Activated CD4-positive, alpha-beta T cell treated with anti-CD3 and anti-CD28 coated beads, Interleukin-2, amount 10 ng/mL, durations not matched to agents 24 days and 14 days (primary cell): ENCODE data around the gene ACP6. TPM values are rescaled to one million over a fixed set of nuclear protein-coding genes. Genes with fewer than 3 reads are reported as not detected.
A peak's percentile ranks its signal among the peaks of the same experiment; 100 is the strongest.
"Not testable (repeated sequence)": the region's sequence is repeated elsewhere in the genome, so short reads cannot be mapped to it uniquely, and the experiment has no call there.

Source experiments
- DNase-seq: peaks from one replicate; pipeline ENCODE4 v3.0.0; 2022
- H3K27ac Mint-ChIP-seq: one replicate; pipeline ENCODE4 v1.8.0; 2022; ENCODE audit warnings: mild to moderate bottlenecking, mixed read lengths
- H3K27me3 Mint-ChIP-seq: one replicate; pipeline ENCODE4 v1.8.0; 2022; ENCODE audit warnings: mixed read lengths
- H3K36me3 Mint-ChIP-seq: one replicate; pipeline ENCODE4 v1.8.0; 2022; ENCODE audit warnings: low read depth, mild to moderate bottlenecking, mixed read lengths
- H3K4me1 Mint-ChIP-seq: one replicate; pipeline ENCODE4 v1.8.0; 2021; ENCODE audit warnings: mixed read lengths
- H3K4me3 Mint-ChIP-seq: one replicate; pipeline ENCODE4 v1.8.0; 2022; ENCODE audit warnings: mild to moderate bottlenecking, moderate library complexity, mixed read lengths
- H3K9me3 Mint-ChIP-seq: one replicate; pipeline ENCODE4 v1.8.0; 2021; ENCODE audit warnings: mixed read lengths
- intact Hi-C: fragments of 100-400 bp; cut with micrococcal nuclease; formaldehyde crosslinking; loops from one replicate; pipeline ENCODE4 v1.15.1; 2023
- total RNA-seq: library from RNA; stranded (reverse); gene quantifications from 2 replicates; pipeline ENCODE4 v1.2.3, GENCODE V29; 2022

The ACP6 gene
- total RNA-seq, 1 donor from 2014 or later, result 9.5 TPM

DNA sequence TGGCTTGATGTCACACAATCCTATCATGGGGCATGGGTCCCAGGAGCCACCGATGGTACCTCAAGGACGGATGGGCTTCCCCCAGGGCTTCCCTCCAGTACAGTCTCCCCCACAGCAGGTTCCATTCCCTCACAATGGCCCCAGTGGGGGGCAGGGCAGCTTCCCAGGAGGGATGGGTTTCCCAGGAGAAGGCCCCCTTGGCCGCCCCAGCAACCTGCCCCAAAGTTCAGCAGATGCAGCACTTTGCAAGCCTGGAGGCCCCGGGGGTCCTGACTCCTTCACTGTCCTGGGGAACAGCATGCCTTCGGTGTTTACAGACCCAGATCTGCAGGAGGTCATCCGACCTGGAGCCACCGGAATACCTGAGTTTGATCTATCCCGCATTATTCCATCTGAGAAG lies 46.3 kb downstream of the ACP6 start:
- Mint-ChIP-seq H3K36me3 (peaks cover 31% of the 10 kb centered on the region), H3K27ac (no peak overlapping the region), H3K4me3 (no peak overlapping the region), H3K27me3 (no peaks in the 10 kb centered on the region), H3K9me3 (no peaks in the 10 kb centered on the region), H3K4me1 (peaks cover 27% of the 10 kb centered on the region)
- intact Hi-C loops, result no loop called here
- no peak for DNase-seq

GRCh38 chr1:147622731-147623130 lies 47.6 kb downstream of the ACP6 start:
- DNase-seq, result no peak
- intact Hi-C loops, result no loop called here
- Mint-ChIP-seq H3K9me3 (no peaks in the 10 kb centered on the region), H3K27me3 (no peaks in the 10 kb centered on the region), H3K27ac (no peak overlapping the region), H3K4me1 (peaks cover 31% of the 10 kb centered on the region), H3K4me3 (no peak overlapping the region), H3K36me3 (peaks cover 43% of the 10 kb centered on the region)

- intact Hi-C loops, result no loop called here
- H3K4me1 Mint-ChIP-seq, result peaks cover 33% of the 10 kb centered on the region
- H3K27me3 Mint-ChIP-seq, result no peaks in the 10 kb centered on the region
- no peak overlapping the region for H3K27ac Mint-ChIP-seq
- H3K4me3 Mint-ChIP-seq, result no peak overlapping the region
- peaks cover 53% of the 10 kb centered on the region for H3K36me3 Mint-ChIP-seq
- DNase-seq, result no peak
- H3K9me3 Mint-ChIP-seq, result no peaks in the 10 kb centered on the region
Measured at GRCh38 chr1:147620543-147620942, 49.8 kb downstream of the ACP6 start.

- Mint-ChIP-seq H3K27ac (no peak overlapping the region), H3K27me3 (no peaks in the 10 kb centered on the region), H3K9me3 (no peaks in the 10 kb centered on the region), H3K4me1 (peaks cover 33% of the 10 kb centered on the region), H3K4me3 (no peak overlapping the region), H3K36me3 (peaks cover 55% of the 10 kb centered on the region)
- intact Hi-C loops, result loop anchor here (5.0 kb wide), 1 partner anchor 37 kb away; no protein-coding TSS in a partner anchor
- DNase-seq, result no peak
Measured at GRCh38 chr1:147619741-147620140, 50.6 kb downstream of the ACP6 start.

GRCh38 chr1:147618771-147619170 lies 51.6 kb downstream of the ACP6 start:
- H3K27ac Mint-ChIP-seq, result peak overlapping the region; percentile 61
- H3K27me3 Mint-ChIP-seq, result no peaks in the 10 kb centered on the region
- no peaks in the 10 kb centered on the region for H3K9me3 Mint-ChIP-seq
- DNase-seq, result no peak
- intact Hi-C loops, result loop anchor here (1.0 to 5.0 kb wide), 5 partner anchors 9 to 77 kb away; partner anchors contain the start of gene BCL9
- H3K36me3 Mint-ChIP-seq, result peaks cover 61% of the 10 kb centered on the region
- peak overlapping the region; percentile 47 for H3K4me3 Mint-ChIP-seq
- H3K4me1 Mint-ChIP-seq, result peaks cover 33% of the 10 kb centered on the region

- peak overlapping the region; percentile 47 for H3K4me3 Mint-ChIP-seq
- peak overlapping the region; percentile 61 for H3K27ac Mint-ChIP-seq
- intact Hi-C loops, result loop anchor here (1.0 to 5.0 kb wide), 5 partner anchors 9 to 77 kb away; partner anchors contain the start of gene BCL9
- H3K4me1 Mint-ChIP-seq, result peaks cover 33% of the 10 kb centered on the region
- peak; percentile 87 for DNase-seq
- no peaks in the 10 kb centered on the region for H3K9me3 Mint-ChIP-seq
- H3K27me3 Mint-ChIP-seq, result no peaks in the 10 kb centered on the region
- H3K36me3 Mint-ChIP-seq, result peaks cover 67% of the 10 kb centered on the region
Measured at GRCh38 chr1:147618077-147618569, 52.2 kb downstream of the ACP6 start.

GRCh38 chr1:147614966-147615365 lies 55.4 kb downstream of the ACP6 start:
- H3K36me3 Mint-ChIP-seq, result peaks cover 67% of the 10 kb centered on the region
- not testable (repeated sequence) for H3K4me3 Mint-ChIP-seq, DNase-seq, H3K9me3 Mint-ChIP-seq, H3K27me3 Mint-ChIP-seq, H3K27ac Mint-ChIP-seq
- peaks cover 29% of the 10 kb centered on the region for H3K4me1 Mint-ChIP-seq
- intact Hi-C loops, result loop anchor here (5.0 kb wide), 1 partner anchor 33 kb away; no protein-coding TSS in a partner anchor

DNA sequence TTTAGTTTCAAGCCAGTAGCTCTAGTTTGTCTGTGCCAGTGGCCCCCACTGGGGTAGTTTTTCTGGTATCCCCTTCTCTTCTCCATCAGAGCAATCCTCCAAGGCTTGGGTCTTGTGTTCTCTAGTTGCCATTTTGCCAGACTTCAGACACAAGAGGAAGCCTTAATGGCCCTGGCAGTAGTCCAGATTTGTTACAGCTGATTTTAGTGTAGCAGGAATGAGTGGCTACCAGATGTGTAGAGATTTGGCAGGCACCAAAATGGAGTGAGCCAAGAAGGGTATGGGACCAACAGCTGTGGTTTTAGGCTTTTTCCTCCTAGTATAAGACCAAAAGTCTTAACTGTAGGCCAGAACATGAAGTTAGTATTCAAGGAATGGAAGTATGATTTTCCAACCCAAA lies 56.8 kb downstream of the ACP6 start:
- Mint-ChIP-seq H3K36me3 (peaks cover 58% of the 10 kb centered on the region), H3K27me3 (no peaks in the 10 kb centered on the region), H3K4me3 (no peak overlapping the region), H3K27ac (no peak overlapping the region), H3K9me3 (no peaks in the 10 kb centered on the region), H3K4me1 (peaks cover 25% of the 10 kb centered on the region)
- intact Hi-C loops, result no loop called here
- DNase-seq, result no peak

DNA sequence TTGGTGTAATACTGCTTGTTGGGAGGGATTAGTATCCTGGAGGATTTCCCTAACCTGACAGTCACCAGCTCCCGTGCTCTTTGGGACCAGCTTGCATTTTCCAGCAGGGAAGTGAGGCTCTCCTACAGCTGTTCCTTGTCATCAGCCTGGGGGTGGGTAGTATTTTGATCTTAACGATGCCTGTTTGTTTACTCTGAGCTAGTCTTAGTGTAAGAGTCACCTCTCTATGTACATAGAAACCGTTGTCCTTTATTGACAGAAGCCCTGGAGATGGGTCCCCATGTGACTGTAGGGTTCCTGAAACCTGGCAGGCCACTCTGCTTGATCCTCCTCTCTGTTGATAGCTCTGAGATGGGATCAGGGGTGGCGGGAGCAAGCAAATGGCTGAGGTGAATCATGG lies 58.0 kb downstream of the ACP6 start:
- H3K9me3 Mint-ChIP-seq, result peaks cover 5% of the 10 kb centered on the region
- intact Hi-C loops, result no loop called here

GRCh38 chr1:147611586-147611985 lies 58.7 kb downstream of the ACP6 start:
- Mint-ChIP-seq H3K4me1 (peaks cover 14% of the 10 kb centered on the region), H3K27ac (no peak overlapping the region), H3K27me3 (no peaks in the 10 kb centered on the region), H3K9me3 (peaks cover 5% of the 10 kb centered on the region), H3K36me3 (peaks cover 59% of the 10 kb centered on the region), H3K4me3 (no peak overlapping the region)
- DNase-seq, result no peak
- intact Hi-C loops, result no loop called here

More for the DNA sequence above, 58.0 kb downstream of the ACP6 start:
- Mint-ChIP-seq H3K36me3 (peaks cover 59% of the 10 kb centered on the region), H3K27ac (no peak overlapping the region), H3K27me3 (no peaks in the 10 kb centered on the region), H3K4me1 (peaks cover 17% of the 10 kb centered on the region), H3K4me3 (no peak overlapping the region)
- no peak for DNase-seq

GRCh38 chr1:147611021-147611426 lies 59.3 kb downstream of the ACP6 start:
- no peak for DNase-seq
- Mint-ChIP-seq H3K27me3 (no peaks in the 10 kb centered on the region), H3K27ac (no peak overlapping the region), H3K36me3 (peaks cover 62% of the 10 kb centered on the region), H3K4me3 (no peak overlapping the region), H3K9me3 (peaks cover 5% of the 10 kb centered on the region), H3K4me1 (peaks cover 13% of the 10 kb centered on the region)
- intact Hi-C loops, result no loop called here

DNA sequence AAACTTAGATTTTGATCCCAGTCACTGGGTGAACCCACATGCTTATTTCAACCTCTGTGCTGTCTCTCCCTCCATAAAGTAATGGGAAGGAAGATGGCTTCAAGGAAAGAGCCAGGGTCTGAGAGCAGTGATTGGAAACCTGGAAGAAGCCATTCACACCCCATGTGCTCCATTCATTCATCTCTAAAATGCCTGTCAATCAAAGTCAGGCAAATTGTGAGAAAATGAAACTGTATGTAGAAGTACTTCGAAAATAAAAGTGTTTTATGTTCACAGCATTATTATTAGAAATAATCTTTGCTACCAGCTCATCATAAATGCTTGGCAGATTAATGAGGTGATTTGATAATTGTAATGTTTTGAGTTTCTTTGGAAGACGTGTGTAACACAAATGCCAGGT lies 61.0 kb downstream of the ACP6 start:
- Mint-ChIP-seq H3K36me3 (peaks cover 60% of the 10 kb centered on the region), H3K4me1 (peaks cover 13% of the 10 kb centered on the region), H3K27ac (no peak overlapping the region), H3K9me3 (peaks cover 8% of the 10 kb centered on the region), H3K4me3 (no peak overlapping the region), H3K27me3 (no peaks in the 10 kb centered on the region)
- intact Hi-C loops, result no loop called here
- no peak for DNase-seq

GRCh38 chr1:147608596-147608995 lies 61.7 kb downstream of the ACP6 start:
- peaks cover 13% of the 10 kb centered on the region for H3K4me1 Mint-ChIP-seq
- no peak overlapping the region for H3K4me3 Mint-ChIP-seq
- intact Hi-C loops, result no loop called here
- peaks cover 8% of the 10 kb centered on the region for H3K9me3 Mint-ChIP-seq
- H3K27me3 Mint-ChIP-seq, result no peaks in the 10 kb centered on the region
- no peak overlapping the region for H3K27ac Mint-ChIP-seq
- H3K36me3 Mint-ChIP-seq, result peaks cover 55% of the 10 kb centered on the region
- no peak for DNase-seq

- H3K9me3 Mint-ChIP-seq, result peaks cover 8% of the 10 kb centered on the region
- peaks cover 41% of the 10 kb centered on the region for H3K36me3 Mint-ChIP-seq
- DNase-seq, result no peak
- intact Hi-C loops, result no loop called here
- no peak overlapping the region for H3K4me3 Mint-ChIP-seq
- no peak overlapping the region for H3K27ac Mint-ChIP-seq
- H3K27me3 Mint-ChIP-seq, result no peaks in the 10 kb centered on the region
- peaks cover 28% of the 10 kb centered on the region for H3K4me1 Mint-ChIP-seq
Measured at GRCh38 chr1:147605591-147605990, 64.7 kb downstream of the ACP6 start.

DNA sequence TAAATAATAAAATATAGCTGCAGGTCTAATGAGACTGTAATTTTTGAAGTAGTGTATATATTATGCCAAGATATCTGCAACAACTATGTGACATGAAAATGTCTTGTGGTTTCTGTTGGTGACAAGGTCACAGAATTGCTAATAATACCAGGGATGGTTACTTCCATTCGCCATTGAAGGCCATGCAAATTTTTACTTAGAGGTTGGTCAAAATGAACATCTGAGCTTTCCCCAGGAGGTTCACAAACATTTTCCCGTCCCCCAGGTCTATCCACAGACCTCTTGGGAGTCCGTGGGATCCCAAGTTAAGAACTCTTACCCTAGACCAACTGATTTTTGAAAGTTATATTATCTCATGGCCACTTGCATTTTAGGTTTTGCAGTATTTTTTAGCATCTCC lies 66.3 kb downstream of the ACP6 start:
- H3K4me1 Mint-ChIP-seq, result peaks cover 31% of the 10 kb centered on the region
- peaks cover 8% of the 10 kb centered on the region for H3K9me3 Mint-ChIP-seq
- intact Hi-C loops, result loop anchor here (5.0 kb wide), 1 partner anchor 68 kb away; the partner anchor contains the start of gene ACP6
- H3K4me3 Mint-ChIP-seq, result no peak overlapping the region
- DNase-seq, result no peak
- H3K27me3 Mint-ChIP-seq, result no peaks in the 10 kb centered on the region
- H3K27ac Mint-ChIP-seq, result no peak overlapping the region
- H3K36me3 Mint-ChIP-seq, result peaks cover 42% of the 10 kb centered on the region
